H1 (cell line): Measurements from ENCODE around the gene UBAC1. TPM values are rescaled to one million over a fixed set of nuclear protein-coding genes. Genes with fewer than 3 reads are reported as not detected.

Source experiments
- CTCF ChIA-PET: fragments of 300-600 bp; sonication (Branson Sonifier 250); formaldehyde crosslinking; loops from one replicate; lab custom pipeline; 2021; ENCODE audit not compliant: partially characterized antibody; lab: Charles Lee
- POLR2A ChIA-PET: fragments of 300-600 bp; sonication (Branson Sonifier 250); formaldehyde crosslinking; loops from one replicate; lab custom pipeline; 2021; ENCODE audit warnings: inconsistent platforms; ENCODE audit not compliant: partially characterized antibody; lab: Charles Lee
- DNase-seq, 2 experiments: peaks; one replicate each; pipeline versions ENCODE4 v3.0.0 to v3.0.0-alpha.2; 2010 to 2022; ENCODE audit warnings: low spot score in 2 of 2, low read depth in 1 of 2, mixed read lengths in 1 of 2
- FAIRE-seq: peaks from 2 replicates; lab custom pipeline; 2011; peaks lifted over from hg19 to GRCh38; lab: Jason Lieb, UNC
- H2AFZ ChIP-seq: 2 replicates; pipeline ENCODE4 v1.8.1; 2012; ENCODE audit warnings: low read length, inconsistent platforms
- H2AK5ac ChIP-seq: 2 replicates; pipeline ENCODE4 v1.6.1; 2013; ENCODE audit warnings: low read depth, low read length
- H2BK120ac ChIP-seq: replicated peaks from 2 replicates; pipeline ENCODE3; 2013; ENCODE audit warnings: low read depth, low read length, inconsistent platforms
- H2BK12ac ChIP-seq: 2 replicates; pipeline ENCODE4 v1.6.1; 2013; ENCODE audit warnings: low read depth, low read length
- H2BK15ac ChIP-seq: 2 replicates; pipeline ENCODE4 v1.6.1; 2013; ENCODE audit warnings: low read length
- H2BK20ac ChIP-seq: 2 replicates; pipeline ENCODE4 v1.6.1; 2013; ENCODE audit warnings: low read length
- H2BK5ac ChIP-seq: 2 replicates; pipeline ENCODE4 v1.6.1; 2013; ENCODE audit warnings: low read depth, low read length
- H3K14ac ChIP-seq: 2 replicates; pipeline ENCODE4 v1.6.1; 2013; ENCODE audit warnings: inconsistent platforms; ENCODE audit not compliant: insufficient read length
- H3K18ac ChIP-seq: 2 replicates; pipeline ENCODE4 v1.6.1; 2013; ENCODE audit warnings: low read length; ENCODE audit errors: extremely low read depth
- H3K23ac ChIP-seq: 2 replicates; pipeline ENCODE4 v1.6.1; 2013; ENCODE audit warnings: inconsistent platforms; ENCODE audit not compliant: insufficient read length
- H3K23me2 ChIP-seq: 2 replicates; pipeline ENCODE4 v1.6.1; 2013; ENCODE audit warnings: low read depth, low read length
- H3K27ac ChIP-seq: 2 replicates; pipeline ENCODE4 v1.6.1; 2011; ENCODE audit warnings: low read depth, low read length, inconsistent platforms
- H3K27me3 ChIP-seq, 4 experiments: replicated peaks in 1 of 4; 1 replicate in 1 of 4; 2 replicates in 3 of 4; pipeline versions ENCODE4 v1.6.1 to v1.8.1; 2011 to 2013; ENCODE audit warnings: low read length in 3 of 4, mild to moderate bottlenecking in 3 of 4, inconsistent platforms in 2 of 4, mixed read lengths in 2 of 4, moderate library complexity in 1 of 4; ENCODE audit not compliant: control insufficient read depth in 3 of 4, insufficient read depth in 3 of 4; ENCODE audit errors: extremely low read depth in 1 of 4
- H3K36me3 ChIP-seq, 4 experiments: 2 replicates each; pipeline versions ENCODE4 v1.6.1 to v1.8.1; 2011 to 2013; ENCODE audit warnings: mild to moderate bottlenecking in 4 of 4, low read length in 3 of 4, moderate library complexity in 2 of 4, control low read depth in 1 of 4, inconsistent platforms in 1 of 4; ENCODE audit not compliant: insufficient read depth in 4 of 4, control insufficient read depth in 2 of 4
- H3K4ac ChIP-seq: replicated peaks from 2 replicates; pipeline ENCODE3; 2013; ENCODE audit warnings: low read length, low read depth, mixed read lengths, inconsistent platforms; ENCODE audit not compliant: insufficient read length
- H3K4me1 ChIP-seq, 4 experiments: replicated peaks in 1 of 4; 1 replicate in 1 of 4; 2 replicates in 3 of 4; pipeline versions ENCODE4 v1.6.1 to v1.8.1; 2011 to 2013; ENCODE audit warnings: low read length in 3 of 4, inconsistent platforms in 2 of 4, mixed read lengths in 1 of 4; ENCODE audit not compliant: insufficient read depth in 4 of 4, control insufficient read depth in 3 of 4
- H3K4me2 ChIP-seq, 2 experiments: 2 replicates each; pipeline versions ENCODE4 v1.6.1 to v1.8.1; 2011 to 2013; ENCODE audit warnings: low read depth in 2 of 2, low read length in 2 of 2, control low read depth in 1 of 2, inconsistent platforms in 1 of 2, mild to moderate bottlenecking in 1 of 2; ENCODE audit not compliant: insufficient read depth in 1 of 2
- H3K4me3 ChIP-seq, 4 experiments: fragments of 200-600, 300-600 bp in 1 of 4; sonication (generic), shearing (Covaris generic), sonication (Bioruptor Twin) in 1 of 4; 2 replicates each; pipeline versions ENCODE4 v1.5.1 to v1.8.1; 2011 to 2016; ENCODE audit warnings: low read length in 4 of 4, low read depth in 3 of 4, control low read depth in 2 of 4, inconsistent platforms in 2 of 4, mild to moderate bottlenecking in 2 of 4, mixed read lengths in 1 of 4, moderate library complexity in 1 of 4; ENCODE audit not compliant: insufficient read depth in 2 of 4; ENCODE audit errors: extremely low read depth in 1 of 4
- H3K56ac ChIP-seq: replicated peaks from 2 replicates; pipeline ENCODE3; 2013; ENCODE audit warnings: low read depth, mild to moderate bottlenecking, mixed read lengths, low read length, inconsistent platforms; ENCODE audit not compliant: insufficient read length
- H3K79me1 ChIP-seq: 2 replicates; pipeline ENCODE4 v1.6.1; 2013; ENCODE audit warnings: low read depth, low read length, control low read depth
- H3K79me2 ChIP-seq, 2 experiments: 2 replicates each; pipeline versions ENCODE4 v1.6.1 to v1.8.1; 2012 to 2013; ENCODE audit warnings: low read length in 2 of 2, mild to moderate bottlenecking in 2 of 2, inconsistent platforms in 1 of 2; ENCODE audit not compliant: insufficient read depth in 2 of 2, control insufficient read depth in 1 of 2
- H3K9ac ChIP-seq, 4 experiments: replicated peaks in 1 of 4; 1 replicate in 1 of 4; 2 replicates in 3 of 4; pipeline versions ENCODE4 v1.6.1 to v1.8.1; 2011 to 2013; ENCODE audit warnings: low read depth in 3 of 4, low read length in 3 of 4, control low read depth in 2 of 4, mild to moderate bottlenecking in 2 of 4, moderate library complexity in 2 of 4, inconsistent platforms in 1 of 4; ENCODE audit errors: extremely low read depth in 1 of 4
- H3K9me3 ChIP-seq, 2 experiments: 2 replicates each; pipeline versions ENCODE4 v1.6.1 to v1.8.1; 2012 to 2013; ENCODE audit warnings: mild to moderate bottlenecking in 2 of 2, moderate library complexity in 2 of 2, control low read depth in 1 of 2, inconsistent platforms in 1 of 2, low read depth in 1 of 2, low read length in 1 of 2, mixed read lengths in 1 of 2; ENCODE audit not compliant: insufficient read depth in 2 of 2
- H4K20me1 ChIP-seq, 2 experiments: replicated peaks in 1 of 2; 2 replicates each; pipeline versions ENCODE3 to v1.8.1; 2011 to 2013; ENCODE audit warnings: inconsistent platforms in 2 of 2, low read length in 2 of 2, mild to moderate bottlenecking in 1 of 2; ENCODE audit not compliant: insufficient read depth in 2 of 2, control insufficient read depth in 1 of 2
- H4K5ac ChIP-seq: 2 replicates; pipeline ENCODE4 v1.6.1; 2013; ENCODE audit warnings: low read length, low read depth, mixed read lengths, inconsistent platforms; ENCODE audit not compliant: insufficient read length
- H4K8ac ChIP-seq: 2 replicates; pipeline ENCODE4 v1.8.0; 2013; ENCODE audit warnings: mild to moderate bottlenecking, moderate library complexity, low read length, inconsistent platforms; ENCODE audit not compliant: insufficient read depth; ENCODE audit errors: extremely low read depth
- H4K91ac ChIP-seq: replicated peaks from 2 replicates; pipeline ENCODE3; 2013; ENCODE audit warnings: low read length, mixed read lengths, inconsistent platforms; ENCODE audit not compliant: insufficient read length
- BRCA1 ChIP-seq: IDR thresholded peaks from 2 replicates; pipeline ENCODE4 v1.6.1; 2012; ENCODE audit warnings: low read depth, low read length, improper control_type of control experiment
- CBX5 ChIP-seq: fragments of 300-800, 300-1000 bp; sonication (generic); IDR thresholded peaks from 2 replicates; pipeline ENCODE4 v1.7.1; 2016; ENCODE audit warnings: antibody characterized with exemption, low read length, low read depth
- EZH2 ChIP-seq: fragments of 200-600 bp; sonication (generic); IDR thresholded peaks from 2 replicates; pipeline ENCODE4 v1.7.1; 2012; ENCODE audit warnings: low read depth, mild to moderate bottlenecking, moderate library complexity, low read length, inconsistent platforms; ENCODE audit not compliant: severe bottlenecking
- MAX ChIP-seq: IDR thresholded peaks from 2 replicates; pipeline ENCODE4 v1.6.1; 2012; ENCODE audit warnings: inconsistent platforms
- NANOG ChIP-seq: IDR thresholded peaks from 2 replicates; pipeline ENCODE4 v1.6.1; 2011; ENCODE audit warnings: low read length, low read depth, mild to moderate bottlenecking, inconsistent platforms; ENCODE audit not compliant: insufficient read depth, poor library complexity, severe bottlenecking
- POLR2AphosphoS5 ChIP-seq: IDR thresholded peaks from 2 replicates; pipeline ENCODE4 v1.6.1; 2011; ENCODE audit warnings: low read depth, low read length
- SIX5 ChIP-seq: IDR thresholded peaks from 2 replicates; pipeline ENCODE4 v1.6.1; 2011; ENCODE audit warnings: mild to moderate bottlenecking, low read depth, low read length
- SP1 ChIP-seq: IDR thresholded peaks from 2 replicates; pipeline ENCODE4 v1.6.1; 2011; ENCODE audit warnings: low read depth, low read length
- SUZ12 ChIP-seq: fragments of 200-600 bp; sonication (generic); IDR thresholded peaks from 2 replicates; pipeline ENCODE4 v1.6.1; 2012; ENCODE audit warnings: mild to moderate bottlenecking, inconsistent platforms, low read length, moderate library complexity, mixed read lengths
- TAF1 ChIP-seq: IDR thresholded peaks from 2 replicates; pipeline ENCODE4 v1.6.1; 2011; ENCODE audit warnings: mild to moderate bottlenecking, low read depth, low read length
- WGBS, 2 experiments: shearing (Covaris generic) in 1 of 2; methylation state at CpG; one replicate each; pipeline versions ENCODE4 v1.1.6 to v1.1.7; 2013 to 2015; ENCODE audit warnings: low lambda C conversion rate in 2 of 2, mixed read lengths in 2 of 2, inconsistent platforms in 1 of 2, low coverage in 1 of 2, missing lambda C conversion rate in 1 of 2; ENCODE audit not compliant: insufficient replicate concordance in 2 of 2, insufficient coverage in 1 of 2, insufficient read length in 1 of 2; ENCODE audit errors: extremely low coverage in 1 of 2, missing lambda C conversion rate in 1 of 2; 5-methylcytosine and 5-hydroxymethylcytosine counted together
- polyA plus RNA-seq, 7 experiments: library from polyadenylated mRNA; depleted of rRNA in 3 of 7; stranded (reverse) in 5 of 7; unstranded in 2 of 7; fragments of >200 nt in 5 of 7; fragments of 200-250 nt in 2 of 7; gene quantifications; 1 replicate in 5 of 7; 2 replicates in 1 of 7; 4 replicates in 1 of 7; pipeline versions ENCODE4 v1.2.1 to v1.2.3, GENCODE V29; 2011 to 2013; ENCODE audit warnings: missing spikeins in 2 of 7, mixed read lengths in 2 of 7
- total RNA-seq: library from RNA; stranded (reverse); fragmentation: NEBNext Ultra II Directional; extraction: Animal tissue kit (Norgen Biotek cat#: 25700); gene quantifications from 2 replicates; pipeline ENCODE4 v1.2.1, GENCODE V29; 2021

Gene UBAC1
- total and polyA plus RNA-seq, 2 of the 8 experiments (the other 6 are each of a cell fraction or from before 2014, with no cell fraction given): 59.3 to 85.2 TPM

- 74% methylated on average over 8 of the region's 8 CpGs; no CpG with 5 or more reads in 1 of the 2 experiments for WGBS, 2 experiments
- no peaks in the 10 kb centered on the region for H3K36me3 ChIP-seq
- H3K14ac ChIP-seq: no peak overlapping the region
- no peak overlapping the region for H3K18ac ChIP-seq
- no peak overlapping the region for H2AK5ac ChIP-seq
- no peaks in the 10 kb centered on the region for H3K27me3 ChIP-seq
- H2BK5ac ChIP-seq: no peak overlapping the region
- no peak overlapping the region for H3K4ac ChIP-seq
- no peaks in the 10 kb centered on the region for H3K9me3 ChIP-seq
- no peak overlapping the region for H2AFZ ChIP-seq
- no peak overlapping the region for H3K4me2 ChIP-seq
- TF ChIP-seq NANOG (no peak), EZH2 (no peak), TAF1 (no peak), SIX5 (no peak), POLR2AphosphoS5 (no peak), MAX (no peak), SUZ12 (no peak), CBX5 (no peak), SP1 (no peak), BRCA1 (no peak)
- no peak overlapping the region for H2BK12ac ChIP-seq
- CTCF ChIA-PET: interaction anchor here (0.7 to 2.1 kb wide), 4 partner anchors 122 to 166 kb away, joined by 3 to 8 read pairs (median 4); no protein-coding TSS in a partner anchor
- H4K5ac ChIP-seq: no peak overlapping the region
- H3K23ac ChIP-seq: no peak overlapping the region
- peaks cover 1% of the 10 kb centered on the region for H3K23me2 ChIP-seq
- no peak overlapping the region for H2BK15ac ChIP-seq
- FAIRE-seq: no peak
- no peak overlapping the region for H3K9ac ChIP-seq
- peaks cover 5% of the 10 kb centered on the region; the same call in 1 of the 2 replicates for H3K79me1 ChIP-seq
- H3K4me1 ChIP-seq: peaks cover 5 to 12% (median 9%) of the 10 kb centered on the region in 4 experiments; a peak in 6 of 7 replicates
- no peak overlapping the region for H3K27ac ChIP-seq
- H2BK120ac ChIP-seq: no peak overlapping the region
- H3K79me2 ChIP-seq: peaks cover 5 to 20% of the 10 kb centered on the region in 2 experiments
- peaks cover 8% of the 10 kb centered on the region in 2 experiments for H4K20me1 ChIP-seq
- no peak overlapping the region for H4K91ac ChIP-seq
- POLR2A ChIA-PET: no interaction called here
- no peak for DNase-seq
- no peak overlapping the region for H4K8ac ChIP-seq
- H3K56ac ChIP-seq: no peak overlapping the region
- H2BK20ac ChIP-seq: no peak overlapping the region
- no peak overlapping the region for H3K4me3 ChIP-seq
These were observed 2.2 kb upstream of the UBAC1 start for GRCh38 chr9:135963338-135963737.
